Loucy (cell line): ENCODE data around the gene EGR2.
"Not testable (repeated sequence)": the region's sequence is repeated elsewhere in the genome, so short reads cannot be mapped to it uniquely, and the experiment has no call there.

ENCODE experiments used
- H2AFZ ChIP-seq: fragments of 200-600 bp; sonication (generic); 2 replicates; pipeline ENCODE4 v1.6.0; 2016; ENCODE audit warnings: antibody characterized with exemption, mild to moderate bottlenecking, low read length, moderate library complexity
- H3F3A ChIP-seq: fragments of 200-600 bp; 2 replicates; pipeline ENCODE4 v1.6.0; 2016; ENCODE audit warnings: antibody characterized with exemption, low read depth, mild to moderate bottlenecking
- H3K27me3 ChIP-seq: fragments of 200-600 bp; sonication (generic); 2 replicates; pipeline ENCODE4 v1.6.1; 2014; ENCODE audit warnings: low read length, mild to moderate bottlenecking; ENCODE audit not compliant: insufficient read depth, poor library complexity, severe bottlenecking
- H3K36me3 ChIP-seq: fragments of 200-600 bp; sonication (generic); 2 replicates; pipeline ENCODE4 v1.6.1; 2016; ENCODE audit warnings: low read length; ENCODE audit not compliant: insufficient read depth
- H3K4me1 ChIP-seq: fragments of 200-600 bp; sonication (generic); 2 replicates; pipeline ENCODE4 v1.5.1; 2014; ENCODE audit warnings: low read length, mild to moderate bottlenecking; ENCODE audit not compliant: insufficient read depth, poor library complexity, severe bottlenecking
- H3K4me2 ChIP-seq: fragments of 200-600 bp; sonication (generic); 2 replicates; pipeline ENCODE4 v1.6.0; 2014; ENCODE audit warnings: antibody characterized with exemption, low read length, low read depth, mild to moderate bottlenecking; ENCODE audit not compliant: poor library complexity, severe bottlenecking
- H3K4me3 ChIP-seq: fragments of 200-600 bp; sonication (generic); 2 replicates; pipeline ENCODE4 v1.5.1; 2014; ENCODE audit warnings: low read length, mild to moderate bottlenecking, mixed read lengths; ENCODE audit not compliant: poor library complexity, severe bottlenecking
- H3K79me2 ChIP-seq: fragments of 200-600 bp; sonication (generic); 2 replicates; pipeline ENCODE4 v1.6.1; 2014; ENCODE audit warnings: low read length; ENCODE audit not compliant: insufficient read depth
- H3K9ac ChIP-seq: fragments of 200-600 bp; sonication (generic); 2 replicates; pipeline ENCODE4 v1.6.0; 2014; ENCODE audit warnings: mild to moderate bottlenecking, low read depth, low read length, moderate library complexity; ENCODE audit not compliant: poor library complexity, severe bottlenecking
- H3K9me2 ChIP-seq: fragments of 200-600 bp; sonication (generic); replicated peaks from 2 replicates; pipeline ENCODE4 v1.6.1; 2016; ENCODE audit warnings: low read depth, low read length, mixed read lengths
- H3K9me3 ChIP-seq: fragments of 200-600 bp; sonication (generic); 2 replicates; pipeline ENCODE4 v1.6.1; 2014; ENCODE audit warnings: mild to moderate bottlenecking, antibody characterized with exemption, low read length, low read depth; ENCODE audit not compliant: insufficient read depth
- H4K20me1 ChIP-seq: fragments of 200-600 bp; sonication (generic); 2 replicates; pipeline ENCODE4 v1.6.0; 2014; ENCODE audit warnings: antibody characterized with exemption, low read length, mild to moderate bottlenecking; ENCODE audit not compliant: insufficient read depth, poor library complexity, severe bottlenecking
- EZH2phosphoT487 ChIP-seq: fragments of 200-600 bp; IDR thresholded peaks from 2 replicates; pipeline ENCODE4 v1.6.1; 2018; ENCODE audit warnings: antibody characterized with exemption, mild to moderate bottlenecking, moderate library complexity, borderline replicate concordance
- TF ChIP-seq, protein P1 (sequence below): fragments of 200-600 bp; sonication (generic); conservative IDR thresholded peaks from 2 replicates; pipeline ENCODE4 v1.5.1; 2014; ENCODE audit warnings: mild to moderate bottlenecking, antibody characterized with exemption, low read length

EGR2 gene

GRCh38 chr10:62790571-62790970 lies 25.6 kb downstream of the EGR2 start:
- H3F3A ChIP-seq = no peaks in the 10 kb centered on the region
- TF ChIP-seq, protein P1, sequence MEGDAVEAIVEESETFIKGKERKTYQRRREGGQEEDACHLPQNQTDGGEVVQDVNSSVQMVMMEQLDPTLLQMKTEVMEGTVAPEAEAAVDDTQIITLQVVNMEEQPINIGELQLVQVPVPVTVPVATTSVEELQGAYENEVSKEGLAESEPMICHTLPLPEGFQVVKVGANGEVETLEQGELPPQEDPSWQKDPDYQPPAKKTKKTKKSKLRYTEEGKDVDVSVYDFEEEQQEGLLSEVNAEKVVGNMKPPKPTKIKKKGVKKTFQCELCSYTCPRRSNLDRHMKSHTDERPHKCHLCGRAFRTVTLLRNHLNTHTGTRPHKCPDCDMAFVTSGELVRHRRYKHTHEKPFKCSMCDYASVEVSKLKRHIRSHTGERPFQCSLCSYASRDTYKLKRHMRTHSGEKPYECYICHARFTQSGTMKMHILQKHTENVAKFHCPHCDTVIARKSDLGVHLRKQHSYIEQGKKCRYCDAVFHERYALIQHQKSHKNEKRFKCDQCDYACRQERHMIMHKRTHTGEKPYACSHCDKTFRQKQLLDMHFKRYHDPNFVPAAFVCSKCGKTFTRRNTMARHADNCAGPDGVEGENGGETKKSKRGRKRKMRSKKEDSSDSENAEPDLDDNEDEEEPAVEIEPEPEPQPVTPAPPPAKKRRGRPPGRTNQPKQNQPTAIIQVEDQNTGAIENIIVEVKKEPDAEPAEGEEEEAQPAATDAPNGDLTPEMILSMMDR = no peak
- TF ChIP-seq EZH2phosphoT487 = no peak
- no peak overlapping the region for H3K4me3 ChIP-seq
- no peaks in the 10 kb centered on the region for H3K36me3 ChIP-seq
- H3K4me1 ChIP-seq = no peaks in the 10 kb centered on the region
- H3K9ac ChIP-seq = no peak overlapping the region
- H3K9me2 ChIP-seq = no peaks in the 10 kb centered on the region
- no peak overlapping the region for H3K4me2 ChIP-seq
- H4K20me1 ChIP-seq = no peaks in the 10 kb centered on the region
- no peaks in the 10 kb centered on the region for H3K9me3 ChIP-seq
- no peaks in the 10 kb centered on the region for H3K79me2 ChIP-seq
- no peak overlapping the region for H2AFZ ChIP-seq
- H3K27me3 ChIP-seq = no peaks in the 10 kb centered on the region

DNA sequence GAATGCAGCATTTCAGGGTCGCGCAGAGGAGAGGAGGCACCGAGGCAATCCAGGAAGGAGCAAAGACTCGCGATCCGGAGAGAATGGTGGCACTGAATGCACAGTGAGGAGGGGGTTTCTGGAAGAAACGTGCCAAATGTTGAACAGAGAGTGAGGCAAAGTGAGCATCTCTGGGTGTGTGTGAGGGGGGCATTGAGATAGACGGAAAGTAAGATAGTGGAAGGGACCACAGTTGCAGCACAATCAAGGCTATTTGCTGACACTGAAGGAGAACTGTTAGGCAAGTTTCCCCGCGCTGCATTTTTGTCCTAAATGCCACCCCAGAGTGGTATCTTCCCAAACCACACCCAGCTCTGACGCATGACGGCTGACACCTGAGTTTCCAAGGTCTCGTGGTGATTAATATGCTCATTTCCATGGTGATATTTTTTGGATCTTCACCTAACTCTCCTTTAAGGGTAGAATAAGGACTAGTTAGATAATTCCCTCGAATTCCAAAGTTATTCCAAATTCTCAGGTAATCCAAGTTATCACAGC lies 26.1 kb downstream of the EGR2 start:
- H3K4me1 ChIP-seq = no peaks in the 10 kb centered on the region
- no peaks in the 10 kb centered on the region for H3K27me3 ChIP-seq
- no peaks in the 10 kb centered on the region for H3K9me3 ChIP-seq
- H3K36me3 ChIP-seq = no peaks in the 10 kb centered on the region
- no peak overlapping the region for H3K9ac ChIP-seq
- H3K4me3 ChIP-seq = no peak overlapping the region
- no peaks in the 10 kb centered on the region for H4K20me1 ChIP-seq
- no peaks in the 10 kb centered on the region for H3K79me2 ChIP-seq
- TF ChIP-seq, protein P1 = no peak
- TF ChIP-seq EZH2phosphoT487 = no peak
- H3K4me2 ChIP-seq = no peak overlapping the region
- no peaks in the 10 kb centered on the region for H3K9me2 ChIP-seq
- H2AFZ ChIP-seq = no peak overlapping the region
- no peaks in the 10 kb centered on the region for H3F3A ChIP-seq

- Histone ChIP-seq H3K36me3 (no peaks in the 10 kb centered on the region), H2AFZ (no peak overlapping the region), H3K4me3 (no peak overlapping the region), H3K9me2 (no peaks in the 10 kb centered on the region), H3F3A (no peaks in the 10 kb centered on the region), H3K4me2 (no peak overlapping the region), H3K79me2 (no peaks in the 10 kb centered on the region), H4K20me1 (no peaks in the 10 kb centered on the region), H3K9me3 (no peaks in the 10 kb centered on the region), H3K27me3 (no peaks in the 10 kb centered on the region), H3K9ac (no peak overlapping the region), H3K4me1 (no peaks in the 10 kb centered on the region)
- TF ChIP-seq EZH2phosphoT487 = no peak
- TF ChIP-seq, protein P1 = no peak
Measured at GRCh38 chr10:62788861-62789467, 27.2 kb downstream of the EGR2 start.

DNA sequence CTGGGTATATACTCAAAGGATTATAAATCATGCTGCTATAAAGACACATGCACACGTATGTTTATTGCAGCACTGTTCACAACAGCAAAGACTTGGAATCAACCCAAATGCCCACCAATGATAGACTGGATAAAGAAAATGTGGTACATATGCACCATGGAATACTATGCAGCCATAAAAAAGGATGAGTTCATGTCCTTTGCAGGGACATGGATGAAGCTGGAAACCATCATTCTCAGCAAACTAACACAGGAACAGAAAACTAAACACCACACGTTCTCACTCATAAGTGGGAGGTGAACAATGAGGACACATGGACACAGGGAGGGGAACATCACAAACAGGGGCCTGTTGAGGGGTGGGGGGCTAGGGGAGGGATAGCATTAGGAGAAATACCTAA lies 27.9 kb downstream of the EGR2 start:
- H3K9ac ChIP-seq, H2AFZ ChIP-seq, H3K36me3 ChIP-seq, H3K9me2 ChIP-seq, H3K4me3 ChIP-seq, H3F3A ChIP-seq, H3K27me3 ChIP-seq, H3K79me2 ChIP-seq, H3K4me1 ChIP-seq, H3K4me2 ChIP-seq, H3K9me3 ChIP-seq, H4K20me1 ChIP-seq: not testable (repeated sequence)

GRCh38 chr10:62784537-62784936 lies 31.6 kb downstream of the EGR2 start:
- not testable (repeated sequence) for H3K4me3 ChIP-seq, H3K9me2 ChIP-seq, H3K36me3 ChIP-seq, H3F3A ChIP-seq, H2AFZ ChIP-seq, H3K79me2 ChIP-seq, H3K4me2 ChIP-seq, H3K9me3 ChIP-seq, H3K9ac ChIP-seq, H3K27me3 ChIP-seq, H4K20me1 ChIP-seq, H3K4me1 ChIP-seq
